ENCODE data around the gene FANCI. TPM values are rescaled to one million over a fixed set of nuclear protein-coding genes. Genes with fewer than 3 reads are reported as not detected.

Gene FANCI
- total RNA-seq, 1 donor, result 41.0 TPM

GRCh38 chr15:89198196-89198595 is 45.6 kb upstream of the FANCI start:
- no peak for TF ChIP-seq CTCF (IDR thresholded peaks at IDR 0.05; ENCODE audit: insufficient read depth, low read depth, low read length)
- DNase-seq (ENCODE audit: low read depth), result no peak
- no peak overlapping the region for H3K4me3 ChIP-seq (ENCODE audit: low read depth, low read length)

GRCh38 chr15:89198934-89199333 is 44.8 kb upstream of the FANCI start:
- no peak for TF ChIP-seq CTCF (IDR thresholded peaks at IDR 0.05; ENCODE audit: insufficient read depth, low read depth, low read length)
- DNase-seq (ENCODE audit: low read depth), result no peak
- no peak overlapping the region for H3K4me3 ChIP-seq (ENCODE audit: low read depth, low read length)

GRCh38 chr15:89199746-89200145 is 44.0 kb upstream of the FANCI start:
- DNase-seq (ENCODE audit: low read depth), result no peak
- H3K4me3 ChIP-seq (ENCODE audit: low read depth, low read length), result no peak overlapping the region
- no peak for TF ChIP-seq CTCF (IDR thresholded peaks at IDR 0.05; ENCODE audit: insufficient read depth, low read depth, low read length)

GRCh38 chr15:89200182-89200581 is 43.6 kb upstream of the FANCI start:
- no peak overlapping the region for H3K4me3 ChIP-seq (ENCODE audit: low read depth, low read length)
- no peak for TF ChIP-seq CTCF (IDR thresholded peaks at IDR 0.05; ENCODE audit: insufficient read depth, low read depth, low read length)
- DNase-seq (ENCODE audit: low read depth), result no peak

- TF ChIP-seq CTCF (IDR thresholded peaks at IDR 0.05; ENCODE audit: insufficient read depth, low read depth, low read length), result no peak
- no peak for DNase-seq (ENCODE audit: low read depth)
- no peak overlapping the region for H3K4me3 ChIP-seq (ENCODE audit: low read depth, low read length)
Observed at GRCh38 chr15:89201465-89202005, 42.2 kb upstream of the FANCI start.

GRCh38 chr15:89203705-89204273 is 40.0 kb upstream of the FANCI start:
- no peak overlapping the region for H3K4me3 ChIP-seq (ENCODE audit: low read depth, low read length)
- TF ChIP-seq CTCF (IDR thresholded peaks at IDR 0.05; ENCODE audit: insufficient read depth, low read depth, low read length), result no peak
- DNase-seq (ENCODE audit: low read depth), result no peak
